Dermis blood vessel endothelial cell (primary cell): ENCODE results near the gene PMS2. TPM values are rescaled to one million over a fixed set of nuclear protein-coding genes. Genes with fewer than 3 reads are reported as not detected.

ENCODE experiments used
- total RNA-seq: library from RNA; depleted of rRNA; stranded (reverse); fragments of >200 nt; gene quantifications from 2 replicates; pipeline ENCODE4 v1.2.3, GENCODE V29; 2014

PMS2 gene
- total RNA-seq, 1 donor from 2014 or later: 23.5 TPM

Other genes starting within 250 kb of the PMS2 start
- 40.7 and 42.5 TPM in 2 replicates for gene RNF216, start 227.4 kb downstream of the PMS2 start, total RNA-seq
- gene OCM, start 128.3 kb downstream of the PMS2 start, total RNA-seq: not detected in 2 replicates
- 73.1 and 80.2 TPM in 2 replicates for gene CCZ1, start 110.3 kb downstream of the PMS2 start, total RNA-seq
- gene RSPH10B, start 38.4 kb downstream of the PMS2 start, total RNA-seq: 1.0 and 1.3 TPM in 2 replicates
- gene AIMP2, start 223 bp upstream of the PMS2 start, total RNA-seq: 61.3 and 62.3 TPM in 2 replicates
- gene ANKRD61, start 22.3 kb upstream of the PMS2 start, total RNA-seq: 0.14 TPM in 1 of 2 replicates, not detected in the other
- 95.6 and 122 TPM in 2 replicates for gene EIF2AK1, start 50.1 kb upstream of the PMS2 start, total RNA-seq
- 4.9 and 5.6 TPM in 2 replicates for gene USP42, start 95.9 kb upstream of the PMS2 start, total RNA-seq